T1000 (cell line): ENCODE results near the gene GTSE1.

ENCODE experiments used
- DNase-seq: peaks from one replicate; lab custom pipeline; 2025; ENCODE audit warnings: mixed read lengths; lab: John Stamatoyannopoulos, UW

GTSE1 gene

GRCh38 chr22:46351767-46352166, 55.1 kb downstream of the GTSE1 start:
- DNase-seq, result no peak

- DNase-seq, result no peak
These were observed 55.6 kb downstream of the GTSE1 start for GRCh38 chr22:46352276-46352675.

- no peak for DNase-seq
These were observed 56.2 kb downstream of the GTSE1 start for GRCh38 chr22:46352691-46353386.

- DNase-seq, result no peak
These were observed 56.9 kb downstream of the GTSE1 start for GRCh38 chr22:46353483-46354105.

GRCh38 chr22:46354176-46354992, 57.7 kb downstream of the GTSE1 start:
- no peak for DNase-seq

GRCh38 chr22:46354993-46355305, 58.3 kb downstream of the GTSE1 start:
- DNase-seq, result no peak

- DNase-seq, result no peak
These were observed 58.8 kb downstream of the GTSE1 start for GRCh38 chr22:46355369-46355995.

GRCh38 chr22:46355996-46356471, 59.4 kb downstream of the GTSE1 start:
- DNase-seq, result no peak

- no peak for DNase-seq
These were observed 60.1 kb downstream of the GTSE1 start for GRCh38 chr22:46356496-46357480.

- no peak for DNase-seq
These were observed 61.2 kb downstream of the GTSE1 start for GRCh38 chr22:46357711-46358520.

GRCh38 chr22:46358766-46359165, 62.1 kb downstream of the GTSE1 start:
- DNase-seq, result no peak

GRCh38 chr22:46359362-46359761, 62.7 kb downstream of the GTSE1 start:
- DNase-seq, result no peak

GRCh38 chr22:46360097-46360496, 63.4 kb downstream of the GTSE1 start:
- DNase-seq, result no peak

GRCh38 chr22:46360891-46361290, 64.2 kb downstream of the GTSE1 start:
- no peak for DNase-seq

- no peak for DNase-seq
These were observed 65.1 kb downstream of the GTSE1 start for GRCh38 chr22:46361826-46362202.

GRCh38 chr22:46362203-46362933, 65.7 kb downstream of the GTSE1 start:
- DNase-seq, result no peak

GRCh38 chr22:46362934-46363515, 66.4 kb downstream of the GTSE1 start:
- DNase-seq, result no peak

- DNase-seq, result no peak
These were observed 67.1 kb downstream of the GTSE1 start for GRCh38 chr22:46363611-46364321.
